Activated naive CD8-positive, alpha-beta T cell treated with anti-CD3 and anti-CD28 coated beads, Interleukin-2, amount 50 U/mL, for 24 hours (primary cell): Measurements from ENCODE around the gene ARHGAP35.
"Not testable (repeated sequence)": the region's sequence is repeated elsewhere in the genome, so short reads cannot be mapped to it uniquely, and the experiment has no call there.

Experiments used
- ATAC-seq: fragments of 150-1000 bp; cut with Tn5 transposase; one replicate; pipeline ENCODE4 v1.10.0; 2021
- DNase-seq: peaks from one replicate; pipeline ENCODE4 v3.0.0; 2021
- H3K27ac Mint-ChIP-seq: one replicate; pipeline ENCODE4 v1.8.0; 2021; ENCODE audit warnings: mild to moderate bottlenecking, mixed read lengths
- H3K27me3 Mint-ChIP-seq: one replicate; pipeline ENCODE4 v1.8.0; 2021; ENCODE audit warnings: mixed read lengths
- H3K36me3 Mint-ChIP-seq: one replicate; pipeline ENCODE4 v1.8.0; 2021; ENCODE audit warnings: low read depth, mixed read lengths
- H3K4me1 Mint-ChIP-seq: one replicate; pipeline ENCODE4 v1.8.0; 2021; ENCODE audit warnings: mixed read lengths
- H3K4me3 Mint-ChIP-seq: one replicate; pipeline ENCODE4 v1.8.0; 2021; ENCODE audit warnings: mild to moderate bottlenecking, moderate library complexity, mixed read lengths
- H3K9me3 Mint-ChIP-seq: one replicate; pipeline ENCODE4 v1.8.0; 2021; ENCODE audit warnings: mixed read lengths

ARHGAP35 gene

DNA sequence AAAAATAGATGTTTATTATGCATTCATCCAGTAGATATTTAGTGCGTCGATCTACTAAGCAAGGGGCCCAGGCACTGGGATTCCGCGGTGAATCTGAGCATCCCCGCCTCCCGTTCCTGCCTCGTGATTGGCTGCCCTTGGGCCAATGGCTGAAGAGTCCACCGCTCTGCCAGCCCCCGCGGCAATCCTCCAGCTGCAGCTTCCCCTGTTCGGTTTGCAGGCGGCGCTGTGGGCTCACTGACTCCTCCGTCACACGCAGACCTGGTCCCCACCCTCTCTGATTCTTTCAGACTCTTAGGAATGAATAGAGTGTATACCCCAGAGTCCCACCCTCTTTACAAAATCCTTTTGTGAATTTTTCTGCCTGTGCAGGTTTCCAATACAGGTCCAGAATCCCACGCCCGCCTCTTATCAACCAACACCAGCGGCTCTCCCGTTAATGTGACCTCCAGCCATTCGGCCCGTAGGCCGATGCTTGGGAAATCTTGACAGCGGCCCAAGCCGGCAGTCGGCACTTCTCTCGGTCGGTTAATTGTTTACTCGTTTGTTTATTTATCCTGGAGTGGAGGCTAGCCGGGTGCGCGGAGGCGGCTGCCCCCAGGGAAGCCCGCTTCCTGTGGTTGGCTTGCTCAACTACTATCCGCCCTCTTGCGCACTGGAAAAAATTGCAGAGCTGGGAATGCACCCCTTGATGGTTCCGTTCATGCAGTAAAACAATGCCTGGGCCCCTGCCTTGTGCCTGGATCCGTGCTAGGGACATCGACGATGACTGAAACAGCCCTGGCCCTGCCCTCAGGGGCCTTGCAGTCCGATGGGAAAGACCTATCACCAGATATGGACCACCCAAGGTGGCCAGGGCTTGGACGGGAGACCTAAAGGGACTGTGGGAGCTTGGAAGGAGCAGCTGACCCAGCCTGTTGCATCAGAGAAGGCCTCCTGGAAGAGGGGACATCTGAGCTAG, 4.5 kb upstream of the ARHGAP35 start:
- DNase-seq (peak; percentile 92), ATAC-seq (peak; percentile 73)
- H3K4me3 Mint-ChIP-seq = peak overlapping the region; percentile 75
- peaks cover 30% of the 10 kb centered on the region for H3K4me1 Mint-ChIP-seq
- H3K27ac Mint-ChIP-seq = peak overlapping the region; percentile 84
- peaks cover 3% of the 10 kb centered on the region for H3K36me3 Mint-ChIP-seq
- no peaks in the 10 kb centered on the region for H3K27me3 Mint-ChIP-seq
- peaks cover 3% of the 10 kb centered on the region for H3K9me3 Mint-ChIP-seq

DNA sequence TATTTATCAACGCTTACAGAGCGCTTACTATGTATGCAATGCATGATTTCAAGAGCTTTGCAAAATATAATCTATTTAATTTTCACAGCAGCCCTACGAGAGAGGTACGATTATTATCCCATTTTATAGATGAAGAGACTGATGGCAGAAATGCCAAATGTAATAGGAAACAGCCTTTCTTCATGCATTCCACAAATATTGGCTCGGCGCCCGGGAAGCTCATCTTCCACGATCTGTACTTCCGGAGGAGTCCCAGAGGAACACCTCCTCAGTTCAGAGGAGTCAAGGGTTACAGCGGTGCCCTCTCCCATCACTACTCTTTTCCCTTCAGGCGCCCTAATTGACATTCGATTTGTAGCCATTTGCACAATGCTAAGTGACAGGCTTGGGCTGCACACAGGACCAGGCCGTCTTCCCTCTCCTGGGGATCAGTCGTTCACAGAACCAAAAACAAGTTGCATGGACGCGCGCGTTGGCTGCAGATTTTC, 1.1 kb upstream of the ARHGAP35 start:
- Mint-ChIP-seq H3K36me3 (peaks cover 3% of the 10 kb centered on the region), H3K4me1 (peaks cover 30% of the 10 kb centered on the region), H3K27me3 (no peaks in the 10 kb centered on the region), H3K4me3 (peak overlapping the region; percentile 79), H3K27ac (peak overlapping the region; percentile 89), H3K9me3 (peaks cover 3% of the 10 kb centered on the region)
- ATAC-seq = no peak
- no peak for DNase-seq

DNA sequence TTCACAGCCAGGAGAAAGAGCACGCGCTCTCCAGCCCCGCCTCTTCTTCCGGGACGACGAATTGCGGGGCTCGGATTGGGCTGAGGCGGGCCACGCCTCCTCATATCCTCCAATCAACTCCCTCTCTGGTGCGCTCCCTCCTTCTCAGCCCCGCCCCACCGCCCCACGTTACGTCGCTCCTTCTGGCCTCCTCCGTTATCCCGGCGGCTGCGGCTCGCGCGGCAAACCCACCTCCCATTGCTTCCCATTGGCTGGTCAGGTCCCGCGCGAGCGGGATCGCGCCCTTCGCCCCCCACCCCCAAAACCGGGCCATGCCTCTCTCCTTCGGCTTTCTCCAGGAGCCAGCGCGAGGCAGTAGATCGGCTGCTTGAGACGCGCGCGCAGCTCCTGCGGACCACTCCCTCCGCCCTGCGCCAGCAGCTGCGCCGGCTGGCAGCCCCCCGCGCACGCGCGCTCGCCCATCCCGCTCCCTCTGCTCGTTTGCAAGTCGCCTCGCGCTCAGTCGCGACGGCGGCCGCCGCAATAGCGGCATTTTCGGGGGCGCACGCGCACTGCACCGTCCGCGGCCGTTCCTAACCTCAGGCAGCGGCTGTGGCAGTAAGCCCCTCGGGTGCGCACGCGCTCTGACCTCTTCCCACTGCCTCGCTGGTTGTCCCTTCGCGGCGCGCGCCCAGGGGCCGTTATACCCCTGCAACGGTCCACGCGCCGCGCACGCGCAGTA, 512 bp upstream of the ARHGAP35 start:
- Mint-ChIP-seq H3K9me3 (peaks cover 3% of the 10 kb centered on the region), H3K27me3 (no peaks in the 10 kb centered on the region), H3K4me3 (peak overlapping the region; percentile 79), H3K27ac (peak overlapping the region; percentile 89), H3K4me1 (peaks cover 31% of the 10 kb centered on the region), H3K36me3 (peaks cover 5% of the 10 kb centered on the region)
- DNase-seq = peak; percentile 95
- peak; percentile 77 for ATAC-seq

DNA sequence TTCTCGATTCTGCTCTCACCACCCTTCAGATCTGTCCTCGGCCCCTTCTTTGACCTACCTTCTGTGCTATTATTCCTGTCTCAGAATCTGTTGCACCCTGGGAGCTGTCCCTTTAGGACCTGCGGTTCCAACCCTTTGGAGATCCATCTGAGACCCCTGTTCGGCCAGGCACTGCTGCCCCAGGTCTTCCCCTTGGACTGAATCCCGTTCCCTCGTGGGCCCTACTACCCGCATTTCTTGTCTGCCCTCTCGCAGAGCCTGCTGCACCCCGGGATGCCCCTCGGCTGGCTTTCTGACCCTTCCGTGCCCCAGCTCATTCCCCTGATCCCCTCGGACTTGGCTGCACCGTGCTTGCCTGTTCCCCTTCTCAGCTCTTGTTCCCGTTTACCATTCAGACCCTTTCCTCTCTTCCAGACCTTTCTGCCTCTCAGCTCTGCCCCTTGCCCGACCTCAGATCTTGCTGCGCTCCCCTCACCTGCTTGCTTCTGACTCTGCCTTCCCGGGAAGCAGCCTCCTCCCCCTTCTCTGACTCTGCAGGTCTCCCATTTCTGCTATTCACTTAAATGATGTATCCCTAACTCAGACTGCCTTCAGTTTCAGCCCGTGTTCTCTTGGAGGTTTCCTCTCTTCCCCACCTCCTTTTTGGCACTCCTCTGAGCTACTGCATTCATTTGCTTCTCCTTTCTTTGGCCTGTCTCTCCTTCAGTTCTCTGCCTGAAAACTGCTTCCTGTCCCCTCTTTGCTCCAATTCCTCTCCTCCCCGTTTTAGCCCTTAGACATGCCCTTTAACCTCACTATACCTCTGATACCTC, 1.1 kb downstream of the ARHGAP35 start:
- ATAC-seq = no peak
- H3K27me3 Mint-ChIP-seq = no peaks in the 10 kb centered on the region
- H3K27ac Mint-ChIP-seq = no peak overlapping the region
- peaks cover 30% of the 10 kb centered on the region for H3K4me1 Mint-ChIP-seq
- peaks cover 3% of the 10 kb centered on the region for H3K9me3 Mint-ChIP-seq
- no peak overlapping the region for H3K4me3 Mint-ChIP-seq
- H3K36me3 Mint-ChIP-seq = peaks cover 8% of the 10 kb centered on the region
- DNase-seq = peak; percentile 23

DNA sequence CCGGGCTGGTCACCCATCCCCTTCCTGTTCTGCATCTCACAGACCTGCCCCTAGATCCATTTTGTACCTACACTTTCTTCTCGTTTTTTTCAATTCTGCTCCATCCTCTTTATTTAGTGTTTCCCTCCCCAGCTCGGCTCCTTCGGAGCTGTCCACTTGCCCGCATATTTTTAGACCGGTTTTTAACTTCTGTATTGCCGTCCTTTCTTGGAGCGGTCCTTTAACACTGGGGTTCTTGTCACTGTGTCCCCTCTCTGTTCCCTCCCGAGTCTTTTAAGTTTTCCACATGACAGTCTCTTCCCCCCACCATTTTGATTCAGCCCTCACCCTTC, 1.7 kb downstream of the ARHGAP35 start:
- Mint-ChIP-seq H3K4me1 (peaks cover 29% of the 10 kb centered on the region), H3K4me3 (no peak overlapping the region), H3K27me3 (no peaks in the 10 kb centered on the region), H3K27ac (no peak overlapping the region), H3K9me3 (peaks cover 3% of the 10 kb centered on the region), H3K36me3 (peaks cover 8% of the 10 kb centered on the region)
- DNase-seq = no peak
- no peak for ATAC-seq

DNA sequence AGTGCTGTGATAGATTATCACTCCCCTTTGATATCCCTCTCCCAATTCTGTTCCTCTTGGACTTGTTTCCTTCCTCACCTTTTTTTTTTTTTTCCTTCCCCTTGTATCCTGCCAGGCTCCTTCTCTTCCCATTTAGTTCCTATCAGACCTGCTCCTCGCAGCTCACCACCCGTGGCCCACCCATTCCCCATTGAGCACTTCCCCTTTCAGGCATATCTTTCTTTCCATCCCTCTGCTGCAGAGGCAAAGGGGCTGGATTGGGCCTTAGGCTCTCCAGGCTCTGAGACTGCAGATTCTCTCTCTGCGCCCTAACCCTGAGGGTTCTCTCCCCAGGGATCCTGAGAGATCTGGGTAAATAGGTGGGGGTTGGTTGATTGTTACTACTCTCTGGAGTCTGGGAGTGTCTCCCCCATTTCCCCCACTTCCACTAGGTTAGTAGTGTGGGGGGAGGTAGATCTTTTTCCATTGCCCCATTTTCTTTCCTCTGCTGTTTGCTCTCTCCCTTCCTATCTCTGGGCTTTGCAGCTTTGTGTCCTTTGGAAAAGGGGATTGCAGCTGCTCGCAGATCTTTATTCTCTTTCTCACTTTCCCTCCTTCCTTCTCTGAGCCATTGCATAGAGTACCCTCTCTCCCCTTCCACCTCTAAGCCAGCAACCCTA, 2.3 kb downstream of the ARHGAP35 start:
- no peak for ATAC-seq
- Mint-ChIP-seq H3K4me3 (no peak overlapping the region), H3K27ac (no peak overlapping the region)

DNA sequence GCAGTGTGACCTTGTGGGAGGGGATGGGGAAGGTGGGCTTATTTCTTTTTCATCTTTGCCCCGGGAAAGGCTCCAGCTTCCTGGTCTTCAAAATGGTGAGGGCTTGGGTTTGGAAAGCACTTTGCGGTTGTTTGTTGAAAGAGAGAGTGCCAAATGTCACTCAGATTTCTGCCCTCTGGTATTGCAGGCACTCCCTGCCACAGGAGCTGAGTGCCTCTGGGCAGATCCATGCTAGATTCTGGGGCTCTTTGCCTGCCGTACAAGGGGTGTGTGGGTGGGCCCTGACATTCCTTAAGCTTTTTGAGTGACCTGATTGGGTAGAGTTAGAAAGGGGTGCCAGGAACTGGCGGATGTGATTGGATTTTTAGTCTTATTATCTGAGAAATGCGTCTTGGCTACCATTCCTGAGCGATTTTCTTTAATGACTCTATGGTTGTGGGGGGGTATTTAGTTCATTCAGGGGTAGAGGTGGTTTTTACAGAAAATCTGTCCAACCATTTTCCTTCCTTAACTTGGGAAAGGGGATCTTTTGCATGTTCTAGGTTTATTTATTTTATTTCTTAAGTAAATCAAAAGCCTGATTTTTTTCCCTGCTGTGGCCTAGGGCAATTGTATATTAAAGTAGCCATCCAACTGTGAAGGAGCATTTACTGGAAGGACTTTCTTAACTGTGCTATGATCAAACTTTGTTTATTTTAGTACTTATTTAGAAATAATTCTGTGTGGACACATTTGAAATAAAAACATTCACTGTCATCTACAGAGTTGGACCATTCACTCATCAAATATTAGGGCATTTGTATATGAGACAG, 3.2 kb downstream of the ARHGAP35 start:
- H3K4me3 Mint-ChIP-seq = no peak overlapping the region
- peaks cover 3% of the 10 kb centered on the region for H3K9me3 Mint-ChIP-seq
- peaks cover 27% of the 10 kb centered on the region for H3K4me1 Mint-ChIP-seq
- no peak for DNase-seq
- no peak overlapping the region for H3K27ac Mint-ChIP-seq
- no peaks in the 10 kb centered on the region for H3K27me3 Mint-ChIP-seq
- peaks cover 8% of the 10 kb centered on the region for H3K36me3 Mint-ChIP-seq
- ATAC-seq = no peak

More for the DNA sequence above, 2.3 kb downstream of the ARHGAP35 start:
- Mint-ChIP-seq H3K27me3 (no peaks in the 10 kb centered on the region), H3K36me3 (peaks cover 8% of the 10 kb centered on the region), H3K4me1 (peaks cover 26% of the 10 kb centered on the region), H3K9me3 (peaks cover 3% of the 10 kb centered on the region)
- no peak for DNase-seq

DNA sequence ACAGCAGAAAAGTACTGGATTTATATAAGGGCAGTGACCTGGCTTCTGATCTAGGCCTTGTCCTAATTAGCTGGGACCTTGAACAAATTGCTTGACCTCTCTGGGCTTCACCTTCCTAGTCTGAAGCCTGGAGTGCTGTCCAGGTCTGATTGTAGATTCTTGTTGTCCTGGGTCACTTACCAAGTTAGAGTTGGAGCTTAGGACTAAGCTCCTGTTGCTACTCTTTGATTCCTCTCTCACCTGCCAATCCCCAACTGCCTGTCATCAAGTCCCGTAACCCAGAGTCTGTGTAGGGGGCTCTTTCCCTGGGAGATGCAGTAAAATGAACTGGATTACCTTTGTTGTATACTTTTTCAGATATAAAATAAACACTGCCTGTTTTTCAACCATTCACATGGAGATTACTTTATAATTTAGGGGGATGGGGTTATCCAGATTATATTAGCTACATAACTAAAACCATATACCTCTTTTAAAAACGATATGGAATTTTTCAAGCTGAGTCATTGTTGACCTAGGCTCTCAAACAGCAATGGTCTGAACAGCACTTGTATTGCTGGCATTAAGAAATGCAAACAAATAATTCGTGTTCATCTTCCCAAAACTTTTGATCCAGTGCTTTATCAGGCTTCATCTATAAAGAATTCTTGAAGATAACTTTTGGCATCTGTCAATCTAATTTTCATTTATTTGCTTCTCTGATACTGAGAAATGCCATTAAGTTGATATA, 5.8 kb downstream of the ARHGAP35 start:
- no peak for DNase-seq
- H3K36me3 Mint-ChIP-seq = peaks cover 5% of the 10 kb centered on the region
- no peak for ATAC-seq
- H3K4me3 Mint-ChIP-seq = no peak overlapping the region
- H3K4me1 Mint-ChIP-seq = peaks cover 20% of the 10 kb centered on the region
- no peaks in the 10 kb centered on the region for H3K27me3 Mint-ChIP-seq
- H3K27ac Mint-ChIP-seq = no peak overlapping the region
- H3K9me3 Mint-ChIP-seq = no peaks in the 10 kb centered on the region

DNA sequence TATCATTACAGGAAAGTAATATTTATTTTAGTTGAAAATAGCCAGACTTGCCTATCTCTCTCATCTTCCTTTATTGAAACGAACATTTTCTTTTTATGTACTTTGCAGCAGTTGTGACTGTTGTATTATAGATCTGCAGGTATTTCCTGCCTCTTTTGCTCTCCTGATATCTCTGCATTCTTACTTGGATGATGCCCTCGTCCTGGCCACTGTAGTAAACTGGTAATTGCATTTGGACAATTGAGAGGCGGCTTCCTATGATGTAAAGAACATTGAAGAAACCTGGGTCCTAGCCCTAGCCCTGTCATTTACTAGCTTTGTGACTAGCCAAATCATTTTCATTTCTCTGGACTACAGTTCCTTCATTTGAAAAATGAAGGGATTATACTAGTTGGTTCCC, 6.4 kb downstream of the ARHGAP35 start:
- DNase-seq = no peak
- peaks cover 5% of the 10 kb centered on the region for H3K36me3 Mint-ChIP-seq

DNA sequence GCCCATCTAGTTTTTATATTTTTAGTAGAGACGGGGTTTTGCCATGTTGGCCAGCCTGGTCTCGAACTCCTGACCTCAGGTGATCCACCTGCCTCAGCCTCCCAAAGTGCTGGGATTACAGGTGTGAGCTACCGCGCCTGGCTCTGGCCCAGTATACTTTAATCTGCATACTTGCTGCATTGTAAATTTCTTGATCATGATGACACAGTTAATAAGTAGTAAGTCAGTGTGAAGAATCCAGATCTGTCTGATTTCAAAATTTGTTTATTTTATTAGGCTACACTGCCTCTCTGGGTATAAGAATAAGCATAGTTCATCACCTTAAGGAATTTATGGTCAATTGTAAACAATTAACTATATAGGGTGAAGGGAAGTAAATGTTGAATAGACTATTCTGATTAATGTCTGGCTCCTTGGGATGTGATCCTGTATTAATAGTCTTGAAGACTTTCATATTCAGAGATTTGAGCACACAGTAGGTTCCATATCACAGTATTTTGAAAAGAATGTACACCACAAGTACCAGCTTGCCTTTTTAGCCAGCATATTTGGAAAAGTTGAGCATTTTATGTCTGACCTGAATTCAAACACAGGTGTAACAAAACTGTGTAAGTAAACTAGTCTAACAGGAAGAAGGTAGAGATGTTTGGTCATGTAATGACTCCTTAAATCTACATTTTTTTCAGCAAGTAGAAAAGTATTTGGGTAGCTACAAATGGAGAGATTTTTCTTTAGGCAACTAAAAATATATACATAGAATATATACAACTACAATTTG, 7.4 kb downstream of the ARHGAP35 start:
- Mint-ChIP-seq H3K4me3 (no peak overlapping the region), H3K36me3 (peaks cover 5% of the 10 kb centered on the region), H3K9me3 (no peaks in the 10 kb centered on the region), H3K27ac (no peak overlapping the region), H3K27me3 (no peaks in the 10 kb centered on the region), H3K4me1 (peaks cover 23% of the 10 kb centered on the region)
- DNase-seq (no peak), ATAC-seq (no peak)

More for the DNA sequence above, 6.4 kb downstream of the ARHGAP35 start:
- Mint-ChIP-seq H3K9me3 (no peaks in the 10 kb centered on the region), H3K4me3 (no peak overlapping the region), H3K4me1 (peaks cover 20% of the 10 kb centered on the region), H3K27ac (peak overlapping the region; percentile 25), H3K27me3 (no peaks in the 10 kb centered on the region)
- ATAC-seq = no peak

DNA sequence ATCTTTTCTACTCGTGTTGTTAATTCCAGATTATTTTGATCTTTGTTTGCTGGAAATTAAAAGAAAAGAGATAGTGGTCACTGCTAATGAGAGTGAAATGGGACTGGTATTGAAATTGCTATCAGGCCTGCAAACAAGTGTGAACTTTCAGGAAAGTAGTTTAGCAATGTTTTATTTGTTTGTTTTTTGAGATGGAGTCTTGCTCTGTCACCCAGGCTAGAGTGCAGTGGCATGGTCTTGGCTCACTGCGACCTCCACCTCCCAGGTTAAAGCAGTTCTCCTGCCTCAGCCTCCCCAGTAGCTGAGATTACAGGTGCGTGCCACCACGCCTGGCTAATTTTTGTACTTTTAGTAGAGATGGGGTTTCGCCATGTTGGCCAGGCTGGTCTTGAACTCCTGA, 10.4 kb downstream of the ARHGAP35 start:
- DNase-seq, ATAC-seq, H3K4me3 Mint-ChIP-seq, H3K36me3 Mint-ChIP-seq, H3K27ac Mint-ChIP-seq, H3K9me3 Mint-ChIP-seq, H3K27me3 Mint-ChIP-seq: not testable (repeated sequence)
- peaks cover 15% of the 10 kb centered on the region for H3K4me1 Mint-ChIP-seq

DNA sequence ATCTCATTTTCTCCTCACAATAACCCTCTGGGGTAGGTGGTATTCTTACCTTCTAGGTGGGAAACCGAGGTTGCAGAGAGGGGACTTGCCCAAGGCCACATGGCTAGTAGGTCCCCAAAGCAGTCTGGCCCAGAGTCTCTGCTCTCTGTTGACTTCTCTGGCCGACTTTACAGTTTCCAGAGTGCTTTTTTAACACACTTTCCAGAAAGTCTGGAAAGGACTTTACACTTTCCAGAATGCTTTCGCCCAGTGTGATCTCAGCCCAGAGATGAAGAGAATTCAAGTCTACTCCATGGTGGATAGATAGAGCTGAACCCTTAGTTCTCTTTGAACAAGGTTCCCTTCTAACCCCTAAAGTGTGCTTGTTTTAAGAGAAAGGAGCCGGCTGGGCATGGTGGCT, 12.2 kb downstream of the ARHGAP35 start:
- no peak overlapping the region for H3K27ac Mint-ChIP-seq
- no peaks in the 10 kb centered on the region for H3K9me3 Mint-ChIP-seq
- no peak overlapping the region for H3K4me3 Mint-ChIP-seq
- ATAC-seq = no peak
- no peak for DNase-seq
- H3K4me1 Mint-ChIP-seq = peaks cover 7% of the 10 kb centered on the region
- H3K27me3 Mint-ChIP-seq = no peaks in the 10 kb centered on the region
- no peaks in the 10 kb centered on the region for H3K36me3 Mint-ChIP-seq
